Tibial nerve (tissue), 4 donors: ENCODE results near the gene ATP8A1. TPM values are rescaled to one million over a fixed set of nuclear protein-coding genes. Genes with fewer than 3 reads are reported as not detected.

Source experiments
- DNase-seq, 2 donors: peaks; one replicate each; pipeline ENCODE4 v3.0.0-alpha.2; 2019; ENCODE audit warnings: low spot score in 2 of 2
- H3K27ac ChIP-seq, 4 donors: fragments of 200-600 bp; sonication (generic) in 3 of 4; one replicate each; pipeline ENCODE4 v1.5.1; 2017 to 2019; ENCODE audit warnings: mild to moderate bottlenecking in 1 of 4
- H3K27me3 ChIP-seq, 2 donors: fragments of 200-600 bp; sonication (generic) in 1 of 2; one replicate each; pipeline versions ENCODE4 v1.5.1 to v1.6.0; 2017 to 2019
- H3K36me3 ChIP-seq, 3 donors: fragments of 200-600 bp; sonication (generic); one replicate each; pipeline ENCODE4 v1.5.1; 2018 to 2019
- H3K4me1 ChIP-seq, 4 donors: fragments of 200-600 bp; sonication (generic) in 3 of 4; one replicate each; pipeline ENCODE4 v1.5.1; 2017 to 2019
- H3K4me3 ChIP-seq, 4 donors: fragments of 200-600 bp; sonication (generic) in 3 of 4; one replicate each; pipeline ENCODE4 v1.5.1; 2017 to 2019; ENCODE audit warnings: mild to moderate bottlenecking in 1 of 4, moderate library complexity in 1 of 4
- H3K9me3 ChIP-seq, 4 donors: fragments of 200-600 bp; sonication (generic) in 3 of 4; one replicate each; pipeline ENCODE4 v1.5.1; 2017 to 2019
- EP300 ChIP-seq, 2 donors: sonication (generic); formaldehyde crosslinking; IDR thresholded peaks; one replicate each; pipeline ENCODE4 v1.6.1; 2017; ENCODE audit warnings: antibody characterized with exemption in 2 of 2, mild to moderate bottlenecking in 1 of 2
- POLR2A ChIP-seq, 2 donors: fragments of 450-650 bp; IDR thresholded peaks; one replicate each; pipeline ENCODE4 v1.6.1; 2017; ENCODE audit warnings: antibody characterized with exemption in 2 of 2, mild to moderate bottlenecking in 2 of 2, moderate library complexity in 2 of 2
- WGBS, 2 donors: methylation state at CpG; one replicate each; pipeline ENCODE4 v1.1.5; 2018; 5-methylcytosine and 5-hydroxymethylcytosine counted together
- total RNA-seq, 4 donors: library from RNA; depleted of rRNA; stranded (reverse); fragments of >200 nt; gene quantifications; one replicate each; pipeline ENCODE4 v1.1.0, GENCODE V29; 2016
- TF ChIP-seq, protein P1 (sequence below), 5 experiments: fragments of 200-600 bp in 3 of 5; fragments of 450-650 bp in 2 of 5; sonication (generic) in 3 of 5; IDR thresholded peaks; one replicate each; pipeline ENCODE4 v1.5.1; 2016 to 2019; ENCODE audit warnings: antibody characterized with exemption in 5 of 5, mild to moderate bottlenecking in 3 of 5, moderate library complexity in 2 of 5

Gene ATP8A1
- total RNA-seq, 4 donors from 2014 or later = 57.9 to 79.7 (median 64.9) TPM

DNA sequence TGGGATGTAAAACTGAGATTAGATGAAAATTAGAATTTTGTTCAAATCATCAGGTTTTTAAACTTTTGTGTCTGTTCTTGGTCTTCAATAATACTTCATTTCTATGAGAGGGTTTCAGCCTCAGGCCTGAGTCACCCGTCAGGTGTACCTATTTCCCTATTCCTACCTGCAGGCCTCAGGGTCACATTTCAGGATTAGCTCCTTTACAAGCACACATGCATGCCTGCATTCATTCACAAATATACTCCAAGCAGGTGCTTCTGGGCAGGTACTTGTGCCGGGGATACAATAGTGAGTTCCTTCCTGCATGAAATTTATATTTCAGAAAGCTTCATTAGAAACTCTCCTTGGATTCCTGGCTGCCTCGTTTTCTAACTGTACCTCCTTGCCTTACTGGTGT is 144.7 kb downstream of the ATP8A1 start:
- Histone ChIP-seq H3K4me1 (peaks cover 0 to 20% (median 0%) of the 10 kb centered on the region in 4 donors), H3K36me3 (no peaks in the 10 kb centered on the region), H3K27me3 (no peaks in the 10 kb centered on the region), H3K27ac (no peak overlapping the region), H3K9me3 (no peaks in the 10 kb centered on the region), H3K4me3 (no peak overlapping the region)
- no peak for DNase-seq
- no peak for TF ChIP-seq EP300 (IDR thresholded peaks at IDR 0.05)
- no peak for TF ChIP-seq POLR2A (IDR thresholded peaks at IDR 0.05)
- TF ChIP-seq, protein P1, sequence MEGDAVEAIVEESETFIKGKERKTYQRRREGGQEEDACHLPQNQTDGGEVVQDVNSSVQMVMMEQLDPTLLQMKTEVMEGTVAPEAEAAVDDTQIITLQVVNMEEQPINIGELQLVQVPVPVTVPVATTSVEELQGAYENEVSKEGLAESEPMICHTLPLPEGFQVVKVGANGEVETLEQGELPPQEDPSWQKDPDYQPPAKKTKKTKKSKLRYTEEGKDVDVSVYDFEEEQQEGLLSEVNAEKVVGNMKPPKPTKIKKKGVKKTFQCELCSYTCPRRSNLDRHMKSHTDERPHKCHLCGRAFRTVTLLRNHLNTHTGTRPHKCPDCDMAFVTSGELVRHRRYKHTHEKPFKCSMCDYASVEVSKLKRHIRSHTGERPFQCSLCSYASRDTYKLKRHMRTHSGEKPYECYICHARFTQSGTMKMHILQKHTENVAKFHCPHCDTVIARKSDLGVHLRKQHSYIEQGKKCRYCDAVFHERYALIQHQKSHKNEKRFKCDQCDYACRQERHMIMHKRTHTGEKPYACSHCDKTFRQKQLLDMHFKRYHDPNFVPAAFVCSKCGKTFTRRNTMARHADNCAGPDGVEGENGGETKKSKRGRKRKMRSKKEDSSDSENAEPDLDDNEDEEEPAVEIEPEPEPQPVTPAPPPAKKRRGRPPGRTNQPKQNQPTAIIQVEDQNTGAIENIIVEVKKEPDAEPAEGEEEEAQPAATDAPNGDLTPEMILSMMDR (IDR thresholded peaks at IDR 0.05) = no peak
- 82 to 89% methylated on average over 3 of the region's 3 CpGs for WGBS, 2 donors

- H3K9me3 ChIP-seq = no peaks in the 10 kb centered on the region
- peaks cover 0 to 15% (median 0%) of the 10 kb centered on the region in 4 donors for H3K4me1 ChIP-seq
- H3K36me3 ChIP-seq = peaks cover 0 to 13% (median 0%) of the 10 kb centered on the region in 3 donors
- H3K27ac ChIP-seq = no peak overlapping the region
- H3K27me3 ChIP-seq = no peaks in the 10 kb centered on the region
- DNase-seq = no peak
- no peak overlapping the region for H3K4me3 ChIP-seq
- no peak for TF ChIP-seq EP300 (IDR thresholded peaks at IDR 0.05)
- TF ChIP-seq, protein P1 (IDR thresholded peaks at IDR 0.05) = no peak
- no peak for TF ChIP-seq POLR2A (IDR thresholded peaks at IDR 0.05)
Observed at GRCh38 chr4:42510225-42510624, 146.7 kb downstream of the ATP8A1 start.

DNA sequence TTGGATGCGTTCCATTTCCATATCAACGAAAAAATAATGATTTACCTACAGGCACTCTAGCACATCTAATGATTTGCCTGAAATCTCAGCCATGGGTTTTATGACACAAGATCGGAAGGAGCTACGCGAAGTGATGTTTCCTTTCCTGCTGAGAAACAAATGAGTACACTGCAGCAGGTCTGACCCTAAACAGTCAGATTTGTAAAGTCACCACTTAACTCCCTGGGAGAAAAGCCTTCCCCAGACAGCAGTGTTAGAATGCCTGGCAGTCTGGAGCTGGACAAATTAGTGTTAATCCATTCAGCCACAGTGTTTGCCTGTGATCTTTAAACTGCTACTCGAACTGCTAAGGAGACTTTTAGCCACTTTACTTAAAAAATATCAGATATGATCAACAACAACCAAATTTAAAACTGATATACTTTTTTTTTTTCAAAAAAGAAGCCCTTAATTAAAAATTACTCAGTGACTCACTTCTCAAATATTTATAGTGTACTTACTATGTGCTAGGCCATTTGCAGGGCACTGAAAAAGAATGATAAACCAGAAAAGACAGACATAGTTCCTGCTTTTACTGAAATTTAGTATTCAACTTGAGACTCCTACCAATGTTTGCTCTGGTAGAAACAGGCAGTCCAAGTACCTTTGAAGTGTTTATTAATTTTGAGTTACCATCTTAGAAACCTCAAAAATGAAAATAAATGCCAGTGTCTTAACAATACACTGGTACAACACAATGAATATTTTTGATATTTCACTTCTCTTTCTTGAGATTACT is 155.1 kb downstream of the ATP8A1 start:
- Histone ChIP-seq H3K9me3 (no peaks in the 10 kb centered on the region), H3K27me3 (no peaks in the 10 kb centered on the region), H3K36me3 (peaks cover 0 to 20% (median 0%) of the 10 kb centered on the region in 3 donors), H3K4me3 (no peak overlapping the region), H3K27ac (no peak overlapping the region), H3K4me1 (peaks cover 0 to 29% (median 0%) of the 10 kb centered on the region in 4 donors)
- WGBS, 2 donors = 49 to 65% methylated on average over 6 of the region's 6 CpGs
- no peak for DNase-seq
- TF ChIP-seq POLR2A (IDR thresholded peaks at IDR 0.05) = no peak
- TF ChIP-seq, protein P1 (IDR thresholded peaks at IDR 0.05) = no peak
- TF ChIP-seq EP300 (IDR thresholded peaks at IDR 0.05) = no peak

DNA sequence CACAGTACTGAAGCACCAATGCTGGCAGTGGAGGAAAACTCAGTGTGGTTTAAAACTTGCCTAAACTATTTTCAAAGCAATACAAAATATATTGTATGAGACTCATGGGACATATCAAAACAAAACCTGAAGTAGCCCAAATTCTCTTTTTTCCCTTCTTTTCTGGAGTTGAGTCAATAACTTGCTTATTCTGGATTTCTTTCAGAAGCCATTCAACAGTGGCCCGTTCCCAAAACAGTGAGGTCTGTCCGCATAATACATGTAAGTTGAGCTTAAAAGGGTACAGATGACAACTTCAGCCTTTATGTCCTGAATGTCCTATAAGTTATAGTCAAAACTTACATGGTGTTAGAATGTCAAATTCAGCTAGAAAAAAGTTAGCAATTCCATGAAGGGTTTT is 158.9 kb downstream of the ATP8A1 start:
- H3K9me3 ChIP-seq = no peaks in the 10 kb centered on the region
- no peaks in the 10 kb centered on the region for H3K27me3 ChIP-seq
- no peak overlapping the region for H3K27ac ChIP-seq
- no peak overlapping the region for H3K4me3 ChIP-seq
- 56 to 64% methylated on average over 2 of the region's 2 CpGs for WGBS, 2 donors
- H3K4me1 ChIP-seq = peaks cover 0 to 29% (median 0%) of the 10 kb centered on the region in 4 donors
- TF ChIP-seq POLR2A (IDR thresholded peaks at IDR 0.05) (no peak), EP300 (IDR thresholded peaks at IDR 0.05) (no peak)
- TF ChIP-seq, protein P1 (IDR thresholded peaks at IDR 0.05) = no peak
- no peak for DNase-seq
- no peaks in the 10 kb centered on the region for H3K36me3 ChIP-seq

- TF ChIP-seq, protein P1 (IDR thresholded peaks at IDR 0.05) = no peak
- TF ChIP-seq POLR2A (IDR thresholded peaks at IDR 0.05) (no peak), EP300 (IDR thresholded peaks at IDR 0.05) (no peak)
- 56 to 59% methylated on average over 8 of the region's 8 CpGs for WGBS, 2 donors
Observed at GRCh38 chr4:42497142-42497910, 159.6 kb downstream of the ATP8A1 start.

More at GRCh38 chr4:42497142-42497910, 159.6 kb downstream of the ATP8A1 start:
- Histone ChIP-seq H3K27ac (peak overlapping the region in 1 of 4 donors; percentile 13), H3K4me3 (no peak overlapping the region), H3K9me3 (no peaks in the 10 kb centered on the region), H3K27me3 (no peaks in the 10 kb centered on the region), H3K4me1 (peaks cover 0 to 29% (median 0%) of the 10 kb centered on the region in 4 donors), H3K36me3 (no peaks in the 10 kb centered on the region)
- no peak for DNase-seq
